MV-4-11 (cell line): ENCODE measurements around the gene CUL2.
"Not testable (repeated sequence)": the region's sequence is repeated elsewhere in the genome, so short reads cannot be mapped to it uniquely, and the experiment has no call there.

Source experiments
- DNase-seq: peaks from one replicate; lab custom pipeline; 2025; lab: John Stamatoyannopoulos, UW

Gene CUL2

GRCh38 chr10:35019041-35020024, 70.8 kb downstream of the CUL2 start:
- no peak for DNase-seq

- no peak for DNase-seq
Measured at GRCh38 chr10:35017608-35018007, 72.5 kb downstream of the CUL2 start.

DNA sequence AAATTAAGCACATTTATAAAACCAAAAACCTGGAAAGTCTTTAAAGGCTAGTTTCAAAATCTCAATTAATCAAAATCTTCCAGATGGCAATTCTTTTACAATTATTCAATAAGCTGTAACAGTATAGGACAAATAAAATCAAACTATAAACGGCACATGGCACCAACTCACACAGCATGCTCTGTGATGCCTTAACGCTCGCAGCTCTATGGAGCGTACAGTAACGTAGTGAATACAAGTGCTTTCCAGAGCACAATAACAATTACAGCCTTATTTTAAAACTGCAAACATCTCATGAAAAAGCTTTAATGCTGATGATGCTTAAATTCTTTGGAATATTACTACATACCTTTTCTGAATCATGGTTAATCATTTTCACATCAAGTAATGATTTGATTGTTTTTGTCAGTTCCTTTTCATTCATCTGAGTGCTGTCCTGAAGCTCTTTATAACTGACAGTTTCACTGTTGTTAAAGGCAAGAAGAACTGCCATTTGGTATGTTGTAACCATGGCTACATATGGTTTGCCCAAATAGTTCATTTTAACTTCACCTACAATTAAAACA, 74.2 kb downstream of the CUL2 start:
- no peak for DNase-seq

- DNase-seq: no peak
Measured at GRCh38 chr10:35012781-35013180, 77.4 kb downstream of the CUL2 start.

GRCh38 chr10:35011771-35012191, 78.4 kb downstream of the CUL2 start:
- DNase-seq: no peak

DNA sequence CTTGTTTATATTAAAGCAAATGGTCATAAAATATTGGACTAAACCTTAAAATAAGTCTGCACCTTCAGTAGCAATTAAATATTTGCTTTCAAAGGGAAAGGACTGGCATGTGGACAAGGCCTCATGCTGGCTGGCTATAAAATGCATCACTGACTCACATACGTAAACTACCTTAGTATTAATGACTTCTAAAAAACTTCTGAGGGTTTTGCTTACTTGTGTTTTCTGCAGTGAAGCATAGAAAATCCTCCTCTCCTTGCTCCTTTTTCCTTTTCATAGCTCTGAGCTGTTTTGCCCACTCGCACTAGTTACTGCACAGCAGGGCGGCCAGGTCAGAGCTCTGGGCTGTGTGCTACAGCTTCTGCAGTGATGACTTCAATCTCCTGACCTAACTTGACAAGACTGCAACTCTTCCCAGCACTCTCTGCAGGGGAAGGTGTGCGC, 82.3 kb downstream of the CUL2 start:
- DNase-seq: no peak

- DNase-seq: no peak
Measured at GRCh38 chr10:35006836-35007235, 83.3 kb downstream of the CUL2 start.

- DNase-seq: peak; percentile 64
Measured at GRCh38 chr10:35005868-35006267, 84.3 kb downstream of the CUL2 start.

DNA sequence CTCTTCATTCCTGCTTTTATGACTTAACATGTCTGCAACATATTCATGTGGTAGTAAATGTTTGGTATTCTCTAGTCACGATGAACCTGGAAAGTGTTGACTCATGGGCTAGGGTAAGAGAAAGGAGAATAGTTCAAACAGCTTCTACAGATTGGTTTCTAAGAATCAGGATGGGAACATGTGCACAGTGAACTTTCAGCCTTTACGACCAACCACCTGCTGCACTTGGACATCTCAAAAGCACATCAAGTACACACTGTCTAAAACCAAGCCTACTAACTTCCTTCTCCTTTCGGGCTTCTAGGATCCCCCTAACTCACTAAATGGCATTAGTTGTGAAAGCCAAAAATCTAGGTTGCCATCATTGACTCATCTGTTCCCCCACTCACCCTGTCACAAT, 85.5 kb downstream of the CUL2 start:
- DNase-seq: peak; percentile 69

GRCh38 chr10:35003906-35004305, 86.2 kb downstream of the CUL2 start:
- no peak for DNase-seq

DNA sequence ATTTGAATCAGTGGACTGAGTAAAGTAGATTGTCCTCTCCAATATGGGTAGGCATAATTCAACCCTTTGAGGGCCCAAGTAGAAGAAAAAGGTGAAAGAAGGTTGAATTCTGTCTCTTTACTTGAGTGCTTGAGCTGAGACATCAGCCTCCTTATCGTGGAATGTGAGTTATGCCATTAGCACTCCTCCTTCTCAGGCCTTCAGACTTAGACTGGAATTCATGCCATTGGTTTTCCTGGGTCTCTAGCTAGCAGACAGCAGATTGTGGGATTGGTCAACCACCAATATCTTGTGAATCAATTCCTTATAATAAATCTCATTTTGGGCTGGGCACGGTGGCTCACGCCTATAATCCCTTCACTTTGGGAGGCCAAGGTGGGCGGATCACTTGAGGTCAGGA, 89.2 kb downstream of the CUL2 start:
- DNase-seq: no peak

GRCh38 chr10:34999532-34999931, 90.6 kb downstream of the CUL2 start:
- no peak for DNase-seq

DNA sequence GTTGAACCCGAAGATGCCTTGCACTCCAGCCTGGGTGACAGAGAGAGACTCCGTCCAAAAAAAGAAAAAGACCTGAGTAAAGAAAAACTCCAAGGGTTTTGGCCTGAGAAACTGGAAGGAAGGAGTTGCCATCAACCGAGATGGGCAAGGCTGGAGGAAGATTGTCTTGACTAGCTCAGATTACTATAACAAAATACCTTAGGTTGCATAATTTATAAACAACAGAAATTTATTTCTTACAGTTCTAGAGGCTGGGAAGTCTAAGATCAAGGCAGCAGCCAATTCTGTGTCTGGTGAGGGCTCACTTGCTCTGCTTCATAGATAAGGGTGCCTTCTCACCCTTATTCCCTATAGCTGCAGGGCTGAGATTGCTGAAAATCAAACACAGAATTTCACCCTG, 91.2 kb downstream of the CUL2 start:
- no peak for DNase-seq

DNA sequence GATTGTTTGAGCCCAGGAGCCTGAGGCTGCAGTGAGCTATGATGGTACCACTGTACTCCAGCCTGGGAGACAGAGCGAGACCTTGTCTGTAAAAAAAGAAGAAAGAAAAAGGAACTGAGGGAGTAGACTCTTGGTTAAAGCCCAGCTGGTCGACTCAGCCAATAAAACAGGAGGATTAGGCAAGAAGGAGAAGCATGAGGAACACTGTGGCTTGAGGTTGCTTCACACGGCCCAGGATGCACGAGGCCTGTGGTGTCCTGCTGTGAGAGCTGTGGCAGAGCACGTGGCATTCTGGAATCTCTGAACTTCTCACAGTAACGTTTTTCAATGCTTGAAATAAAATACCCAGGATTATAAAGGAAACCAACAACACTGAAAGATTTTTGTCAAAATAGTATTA, 93.3 kb downstream of the CUL2 start:
- DNase-seq: peak; percentile 99

GRCh38 chr10:34995925-34996324, 94.2 kb downstream of the CUL2 start:
- DNase-seq: no peak

GRCh38 chr10:34994565-34995142, 95.5 kb downstream of the CUL2 start:
- peak; percentile 16 for DNase-seq

DNA sequence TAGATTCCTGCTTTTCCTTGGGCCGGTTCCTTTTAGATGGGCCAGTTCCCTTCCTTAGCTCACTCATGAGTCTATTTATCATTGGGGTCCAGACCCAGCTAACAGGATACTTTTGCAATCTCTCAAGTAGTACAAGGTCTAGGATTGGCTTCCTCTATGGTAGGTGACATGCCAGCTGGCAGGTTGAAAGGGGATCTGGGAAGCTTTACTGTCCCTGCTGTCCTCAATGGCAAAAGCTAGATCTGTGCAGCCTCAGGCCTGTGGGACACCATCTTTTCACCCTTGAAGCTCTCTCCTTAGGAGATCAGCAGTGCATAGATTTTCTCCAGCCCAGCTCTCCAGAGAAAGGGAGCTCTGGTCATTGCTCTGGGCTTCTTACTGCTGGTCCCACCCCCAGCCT, 96.4 kb downstream of the CUL2 start:
- DNase-seq: no peak

DNA sequence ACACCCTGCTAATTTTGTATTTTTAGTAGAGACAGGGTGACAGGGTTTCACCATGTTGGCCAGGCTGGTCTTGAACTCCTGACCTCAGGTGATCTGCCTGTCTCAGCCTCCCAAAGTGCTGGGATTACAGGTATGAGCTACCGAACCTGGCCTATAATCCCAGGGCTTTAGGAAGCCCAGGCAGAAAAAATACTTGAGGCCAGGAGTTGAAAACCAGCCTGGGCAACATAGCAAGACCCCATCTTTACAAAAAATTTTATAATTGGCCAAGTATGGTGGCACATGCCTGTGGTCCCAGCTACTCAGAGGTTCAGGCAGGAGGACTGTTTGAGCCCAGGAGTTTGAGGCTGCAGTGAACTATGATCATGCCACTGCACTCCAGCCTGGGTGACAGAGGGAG, 99.0 kb downstream of the CUL2 start:
- not testable (repeated sequence) for DNase-seq

- no peak for DNase-seq
Measured at GRCh38 chr10:34988397-34989067, 101.6 kb downstream of the CUL2 start.

DNA sequence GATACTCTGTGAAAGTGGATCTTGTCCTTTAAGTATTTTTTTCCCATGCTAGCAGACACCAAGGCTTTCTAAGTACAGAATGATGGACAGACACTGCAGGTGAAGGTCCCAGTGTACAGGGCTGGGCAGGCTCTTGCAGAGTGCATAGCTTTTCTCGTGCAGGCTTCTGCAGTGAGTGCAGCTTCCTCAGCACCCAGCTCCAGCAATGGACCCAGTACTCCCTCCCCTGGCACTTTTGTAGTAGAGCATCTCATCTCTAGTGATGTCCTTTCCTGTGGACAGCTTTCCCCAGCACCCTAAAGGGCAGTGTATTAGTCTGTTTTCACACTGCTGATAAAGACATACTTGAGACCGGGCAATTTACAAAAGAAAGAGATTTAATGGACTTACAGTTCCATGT, 104.3 kb downstream of the CUL2 start:
- DNase-seq: no peak

- no peak for DNase-seq
Measured at GRCh38 chr10:34985146-34985545, 105.0 kb downstream of the CUL2 start.

GRCh38 chr10:34981844-34982243, 108.3 kb downstream of the CUL2 start:
- DNase-seq: no peak
